Measurements from ENCODE around the gene CSTPP1. TPM values are rescaled to one million over a fixed set of nuclear protein-coding genes. Genes with fewer than 3 reads are reported as not detected.
"Not testable (repeated sequence)": the region's sequence is repeated elsewhere in the genome, so short reads cannot be mapped to it uniquely, and the experiment has no call there.

Gene CSTPP1
- polyA plus RNA-seq, 4 donors: 15.1 to 32.9 (median 20.5) TPM

- no peak for DNase-seq
- no peak overlapping the region for H3K4me3 ChIP-seq (ENCODE audit: low read depth in 1 of 3, low read length in 3 of 3)
- H3K27ac ChIP-seq (ENCODE audit: low read depth in 1 of 3, low read length in 2 of 3): no peak overlapping the region
- WGBS, 3 donors: 57 to 83% (median 77%) methylated on average over 2 of the region's 2 CpGs
- H3K36me3 ChIP-seq (ENCODE audit: control insufficient read depth in 3 of 3, insufficient read depth in 2 of 3, low read depth in 1 of 3, low read length in 3 of 3): peaks cover 0 to 7% (median 1%) of the 10 kb centered on the region in 3 donors
- no peak for FAIRE-seq
- H3K9me3 ChIP-seq (ENCODE audit: control insufficient read depth in 2 of 2, insufficient read depth in 1 of 2, low read depth in 1 of 2, low read length in 1 of 2): no peaks in the 10 kb centered on the region
- no peaks in the 10 kb centered on the region for H3K27me3 ChIP-seq (ENCODE audit: control insufficient read depth in 3 of 3, insufficient read depth in 3 of 3, low read length in 3 of 3)
- H3K4me1 ChIP-seq (ENCODE audit: control insufficient read depth in 3 of 3, insufficient read depth in 2 of 3, low read depth in 1 of 3, low read length in 2 of 3): peaks cover 3 to 18% (median 3%) of the 10 kb centered on the region in 3 donors
These were observed 16.0 kb downstream of the CSTPP1 start for GRCh38 chr11:46952553-46952952.

DNA sequence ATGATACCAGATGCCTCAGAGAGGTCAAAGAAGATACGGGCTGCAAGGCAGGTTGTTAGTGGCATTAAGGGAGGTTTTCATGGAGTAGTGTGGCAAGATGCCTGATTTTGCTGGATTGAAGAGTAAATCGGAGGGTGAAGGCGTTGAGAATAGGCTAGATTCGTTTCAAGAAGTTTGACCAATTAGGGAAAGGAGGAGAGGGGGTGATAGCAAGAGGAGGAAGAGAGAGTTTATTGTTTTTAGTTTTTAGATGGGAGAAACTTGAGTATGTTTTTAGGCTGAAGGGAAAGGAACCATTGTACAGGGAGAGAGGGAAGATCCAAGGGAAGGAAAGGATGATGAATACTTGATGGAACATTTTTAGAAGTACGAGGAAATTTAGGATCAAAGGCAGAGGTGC lies 16.5 kb downstream of the CSTPP1 start:
- 90 to 96% (median 95%) methylated on average over 5 of the region's 5 CpGs for WGBS, 3 donors
- Histone ChIP-seq H3K36me3 (ENCODE audit: control insufficient read depth in 3 of 3, insufficient read depth in 2 of 3, low read depth in 1 of 3, low read length in 3 of 3) (peaks cover 0 to 7% (median 1%) of the 10 kb centered on the region in 3 donors), H3K9me3 (ENCODE audit: control insufficient read depth in 2 of 2, insufficient read depth in 1 of 2, low read depth in 1 of 2, low read length in 1 of 2) (no peaks in the 10 kb centered on the region), H3K4me1 (ENCODE audit: control insufficient read depth in 3 of 3, insufficient read depth in 2 of 3, low read depth in 1 of 3, low read length in 2 of 3) (peaks cover 1 to 12% (median 3%) of the 10 kb centered on the region in 3 donors), H3K27ac (ENCODE audit: low read depth in 1 of 3, low read length in 2 of 3) (no peak overlapping the region), H3K27me3 (ENCODE audit: control insufficient read depth in 3 of 3, insufficient read depth in 3 of 3, low read length in 3 of 3) (no peaks in the 10 kb centered on the region), H3K4me3 (ENCODE audit: low read depth in 1 of 3, low read length in 3 of 3) (no peak overlapping the region)
- no peak for DNase-seq
- no peak for FAIRE-seq

DNA sequence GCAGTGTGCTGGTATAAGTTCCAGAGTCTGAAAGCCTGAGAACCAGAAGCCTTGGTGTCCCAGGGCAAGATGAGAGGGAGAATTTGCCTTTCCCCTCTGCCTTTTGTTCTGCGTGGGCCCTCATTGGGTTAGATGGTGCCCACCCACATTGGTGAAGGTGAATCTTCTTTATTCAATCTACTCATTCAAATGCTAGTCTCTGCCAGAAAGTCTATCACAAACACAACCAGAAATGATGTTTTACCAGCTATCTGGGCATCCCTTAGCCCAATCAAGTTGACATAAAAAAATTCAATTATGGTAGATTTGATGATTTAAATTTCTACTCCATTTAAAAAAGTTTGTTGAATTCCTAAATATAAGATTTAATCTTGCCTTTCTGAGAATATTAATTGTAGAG lies 22.2 kb downstream of the CSTPP1 start:
- 92 to 100% (median 100%) methylated on average over 1 of the region's 1 CpG for WGBS, 3 donors
- no peak overlapping the region for H3K4me3 ChIP-seq (ENCODE audit: low read depth in 1 of 3, low read length in 3 of 3)
- H3K27me3 ChIP-seq (ENCODE audit: control insufficient read depth in 3 of 3, insufficient read depth in 3 of 3, low read length in 3 of 3): no peaks in the 10 kb centered on the region
- no peak for FAIRE-seq
- H3K9me3 ChIP-seq (ENCODE audit: control insufficient read depth in 2 of 2, insufficient read depth in 1 of 2, low read depth in 1 of 2, low read length in 1 of 2): peaks cover 0 to 8% of the 10 kb centered on the region in 2 donors
- no peaks in the 10 kb centered on the region for H3K4me1 ChIP-seq (ENCODE audit: control insufficient read depth in 3 of 3, insufficient read depth in 2 of 3, low read depth in 1 of 3, low read length in 2 of 3)
- H3K36me3 ChIP-seq (ENCODE audit: control insufficient read depth in 3 of 3, insufficient read depth in 2 of 3, low read depth in 1 of 3, low read length in 3 of 3): peaks cover 0 to 13% (median 0%) of the 10 kb centered on the region in 3 donors
- H3K27ac ChIP-seq (ENCODE audit: low read depth in 1 of 3, low read length in 2 of 3): no peak overlapping the region
- no peak for DNase-seq

DNA sequence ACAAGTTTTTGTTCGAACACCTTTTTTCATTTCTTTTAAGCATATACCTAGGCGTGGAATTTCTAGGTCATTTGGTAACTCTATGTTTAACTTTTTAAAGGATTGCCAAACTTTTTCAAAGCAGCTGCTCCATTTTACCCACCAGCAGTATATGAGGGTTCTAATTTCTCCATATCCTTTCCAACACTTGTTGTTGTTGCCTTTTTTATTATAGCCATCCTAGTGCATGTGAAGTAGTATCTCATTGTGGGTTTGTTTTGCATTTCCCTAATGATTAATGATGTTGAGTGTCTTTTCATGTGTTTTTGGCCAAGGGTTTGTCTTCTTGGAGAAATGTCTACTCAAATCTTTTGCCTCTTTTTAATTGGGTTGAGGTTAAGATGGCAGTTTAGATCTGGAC lies 24.5 kb downstream of the CSTPP1 start:
- no peaks in the 10 kb centered on the region for H3K27me3 ChIP-seq (ENCODE audit: control insufficient read depth in 3 of 3, insufficient read depth in 3 of 3, low read length in 3 of 3)
- WGBS, 3 donors: 98 to 100% (median 98%) methylated on average over 2 of the region's 2 CpGs
- FAIRE-seq: no peak
- no peak overlapping the region for H3K27ac ChIP-seq (ENCODE audit: low read depth in 1 of 3, low read length in 2 of 3)
- DNase-seq: no peak
- H3K36me3 ChIP-seq (ENCODE audit: control insufficient read depth in 3 of 3, insufficient read depth in 2 of 3, low read depth in 1 of 3, low read length in 3 of 3): peaks cover 0 to 10% (median 0%) of the 10 kb centered on the region in 3 donors
- peaks cover 0 to 8% of the 10 kb centered on the region in 2 donors for H3K9me3 ChIP-seq (ENCODE audit: control insufficient read depth in 2 of 2, insufficient read depth in 1 of 2, low read depth in 1 of 2, low read length in 1 of 2)
- no peaks in the 10 kb centered on the region for H3K4me1 ChIP-seq (ENCODE audit: control insufficient read depth in 3 of 3, insufficient read depth in 2 of 3, low read depth in 1 of 3, low read length in 2 of 3)
- H3K4me3 ChIP-seq (ENCODE audit: low read depth in 1 of 3, low read length in 3 of 3): no peak overlapping the region

- not testable (repeated sequence) for H3K27me3 ChIP-seq (ENCODE audit: control insufficient read depth in 3 of 3, insufficient read depth in 3 of 3, low read length in 3 of 3); H3K4me3 ChIP-seq (ENCODE audit: low read depth in 1 of 3, low read length in 3 of 3); DNase-seq; FAIRE-seq; H3K9me3 ChIP-seq (ENCODE audit: control insufficient read depth in 2 of 2, insufficient read depth in 1 of 2, low read depth in 1 of 2, low read length in 1 of 2); H3K27ac ChIP-seq (ENCODE audit: low read depth in 1 of 3, low read length in 2 of 3); H3K4me1 ChIP-seq (ENCODE audit: control insufficient read depth in 3 of 3, insufficient read depth in 2 of 3, low read depth in 1 of 3, low read length in 2 of 3)
- 85 to 95% (median 94%) methylated on average over 3 of the region's 3 CpGs for WGBS, 3 donors
- H3K36me3 ChIP-seq (ENCODE audit: control insufficient read depth in 3 of 3, insufficient read depth in 2 of 3, low read depth in 1 of 3, low read length in 3 of 3): peaks cover 0 to 11% (median 0%) of the 10 kb centered on the region in 3 donors
These were observed 25.3 kb downstream of the CSTPP1 start for GRCh38 chr11:46961886-46962285.

DNA sequence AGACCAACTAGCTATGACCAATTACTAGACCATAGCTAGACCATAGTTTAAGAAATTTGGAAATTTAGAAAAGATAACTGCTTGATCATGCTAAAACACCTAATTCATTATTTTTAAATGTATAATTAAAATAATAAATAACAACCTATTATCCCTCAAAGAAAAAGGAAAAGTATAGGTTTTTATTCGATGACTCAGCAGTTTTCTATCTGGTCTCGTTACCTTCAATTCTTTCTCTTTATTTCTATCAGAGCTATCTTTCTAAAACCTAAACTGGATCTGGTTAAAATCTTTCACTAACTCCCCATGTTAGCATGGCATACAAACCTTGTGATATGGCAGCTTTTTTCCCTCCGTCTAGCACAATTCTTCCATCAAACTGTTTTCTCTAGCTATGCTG lies 27.3 kb downstream of the CSTPP1 start:
- H3K27me3 ChIP-seq (ENCODE audit: control insufficient read depth in 3 of 3, insufficient read depth in 3 of 3, low read length in 3 of 3): no peaks in the 10 kb centered on the region
- H3K4me1 ChIP-seq (ENCODE audit: control insufficient read depth in 3 of 3, insufficient read depth in 2 of 3, low read depth in 1 of 3, low read length in 2 of 3): no peaks in the 10 kb centered on the region
- H3K9me3 ChIP-seq (ENCODE audit: control insufficient read depth in 2 of 2, insufficient read depth in 1 of 2, low read depth in 1 of 2, low read length in 1 of 2): peaks cover 0 to 4% of the 10 kb centered on the region in 2 donors
- H3K36me3 ChIP-seq (ENCODE audit: control insufficient read depth in 3 of 3, insufficient read depth in 2 of 3, low read depth in 1 of 3, low read length in 3 of 3): peaks cover 0 to 8% (median 0%) of the 10 kb centered on the region in 3 donors
- no peak overlapping the region for H3K4me3 ChIP-seq (ENCODE audit: low read depth in 1 of 3, low read length in 3 of 3)
- FAIRE-seq: no peak
- no peak for DNase-seq
- H3K27ac ChIP-seq (ENCODE audit: low read depth in 1 of 3, low read length in 2 of 3): no peak overlapping the region
- WGBS, 3 donors: 96 to 99% (median 96%) methylated on average over 3 of the region's 3 CpGs

DNA sequence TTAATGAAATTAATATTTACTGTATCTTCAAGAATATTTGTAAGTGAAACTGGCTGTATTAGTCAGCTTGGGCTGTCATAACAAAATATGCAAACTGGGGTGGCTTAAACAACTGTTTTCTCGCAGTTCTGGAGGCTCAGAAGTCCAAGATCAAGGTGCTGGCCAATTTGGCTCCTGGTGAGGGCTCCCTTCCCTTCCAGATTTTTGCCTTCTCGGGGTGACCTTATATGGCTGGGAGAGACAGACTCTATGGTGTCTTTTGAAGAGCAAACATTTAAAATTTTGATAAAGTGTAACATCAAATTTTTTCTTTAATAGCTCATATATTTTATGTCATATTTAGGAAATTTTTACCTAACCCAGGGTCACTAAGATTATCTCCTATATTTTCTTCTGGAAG lies 30.2 kb downstream of the CSTPP1 start:
- Histone ChIP-seq H3K27me3 (ENCODE audit: control insufficient read depth in 3 of 3, insufficient read depth in 3 of 3, low read length in 3 of 3) (no peaks in the 10 kb centered on the region), H3K36me3 (ENCODE audit: control insufficient read depth in 3 of 3, insufficient read depth in 2 of 3, low read depth in 1 of 3, low read length in 3 of 3) (peaks cover 0 to 8% (median 0%) of the 10 kb centered on the region in 3 donors), H3K4me1 (ENCODE audit: control insufficient read depth in 3 of 3, insufficient read depth in 2 of 3, low read depth in 1 of 3, low read length in 2 of 3) (no peaks in the 10 kb centered on the region), H3K9me3 (ENCODE audit: control insufficient read depth in 2 of 2, insufficient read depth in 1 of 2, low read depth in 1 of 2, low read length in 1 of 2) (no peaks in the 10 kb centered on the region), H3K4me3 (ENCODE audit: low read depth in 1 of 3, low read length in 3 of 3) (no peak overlapping the region), H3K27ac (ENCODE audit: low read depth in 1 of 3, low read length in 2 of 3) (no peak overlapping the region)
- DNase-seq (no peak), FAIRE-seq (no peak)
- 78 to 84% (median 83%) methylated on average over 2 of the region's 2 CpGs for WGBS, 3 donors

GRCh38 chr11:46967962-46968361 lies 31.4 kb downstream of the CSTPP1 start:
- Histone ChIP-seq H3K27me3 (ENCODE audit: control insufficient read depth in 3 of 3, insufficient read depth in 3 of 3, low read length in 3 of 3) (no peaks in the 10 kb centered on the region), H3K36me3 (ENCODE audit: control insufficient read depth in 3 of 3, insufficient read depth in 2 of 3, low read depth in 1 of 3, low read length in 3 of 3) (peaks cover 0 to 5% (median 2%) of the 10 kb centered on the region in 3 donors), H3K27ac (ENCODE audit: low read depth in 1 of 3, low read length in 2 of 3) (no peak overlapping the region), H3K4me3 (ENCODE audit: low read depth in 1 of 3, low read length in 3 of 3) (no peak overlapping the region), H3K9me3 (ENCODE audit: control insufficient read depth in 2 of 2, insufficient read depth in 1 of 2, low read depth in 1 of 2, low read length in 1 of 2) (no peaks in the 10 kb centered on the region), H3K4me1 (ENCODE audit: control insufficient read depth in 3 of 3, insufficient read depth in 2 of 3, low read depth in 1 of 3, low read length in 2 of 3) (peaks cover 2 to 5% (median 4%) of the 10 kb centered on the region in 3 donors)
- 95 to 99% (median 97%) methylated on average over 2 of the region's 2 CpGs for WGBS, 3 donors
- DNase-seq: no peak
- no peak for FAIRE-seq

- no peak for FAIRE-seq
- Histone ChIP-seq H3K4me1 (ENCODE audit: control insufficient read depth in 3 of 3, insufficient read depth in 2 of 3, low read depth in 1 of 3, low read length in 2 of 3) (peaks cover 2 to 7% (median 4%) of the 10 kb centered on the region in 3 donors), H3K27me3 (ENCODE audit: control insufficient read depth in 3 of 3, insufficient read depth in 3 of 3, low read length in 3 of 3) (no peaks in the 10 kb centered on the region), H3K36me3 (ENCODE audit: control insufficient read depth in 3 of 3, insufficient read depth in 2 of 3, low read depth in 1 of 3, low read length in 3 of 3) (peaks cover 0 to 10% (median 2%) of the 10 kb centered on the region in 3 donors), H3K27ac (ENCODE audit: low read depth in 1 of 3, low read length in 2 of 3) (no peak overlapping the region), H3K9me3 (ENCODE audit: control insufficient read depth in 2 of 2, insufficient read depth in 1 of 2, low read depth in 1 of 2, low read length in 1 of 2) (no peaks in the 10 kb centered on the region), H3K4me3 (ENCODE audit: low read depth in 1 of 3, low read length in 3 of 3) (no peak overlapping the region)
- DNase-seq: no peak
- 83 to 87% (median 87%) methylated on average over 2 of the region's 2 CpGs for WGBS, 3 donors
These were observed 32.8 kb downstream of the CSTPP1 start for GRCh38 chr11:46969379-46969778.

Data from small intestine (tissue), 7 donors.